Stimulated activated memory B cell treated with anti-CD40 and anti-IgM and Interleukin-4, amounts not matched to agents 10 μg/mL and 1 μg/mL and 100 μg/mL, for 72 hours (primary cell): Measurements from ENCODE around the gene ZBED4.

ENCODE experiments used
- ATAC-seq: fragments of 150-1000 bp; cut with Tn5 transposase; 2 replicates; pipeline ENCODE4 v1.10.0; 2021
- H3K27ac Mint-ChIP-seq: one replicate; pipeline ENCODE4 v1.8.0; 2022; ENCODE audit warnings: mild to moderate bottlenecking, mixed read lengths
- H3K27me3 Mint-ChIP-seq: one replicate; pipeline ENCODE4 v1.8.0; 2022; ENCODE audit warnings: mixed read lengths
- H3K36me3 Mint-ChIP-seq: one replicate; pipeline ENCODE4 v1.8.0; 2022; ENCODE audit warnings: mixed read lengths
- H3K4me1 Mint-ChIP-seq: one replicate; pipeline ENCODE4 v1.8.0; 2022; ENCODE audit warnings: mixed read lengths
- H3K4me3 Mint-ChIP-seq: one replicate; pipeline ENCODE4 v1.8.0; 2022; ENCODE audit warnings: mild to moderate bottlenecking, moderate library complexity, mixed read lengths
- H3K9me3 Mint-ChIP-seq: one replicate; pipeline ENCODE4 v1.8.0; 2022; ENCODE audit warnings: mixed read lengths

Gene ZBED4

DNA sequence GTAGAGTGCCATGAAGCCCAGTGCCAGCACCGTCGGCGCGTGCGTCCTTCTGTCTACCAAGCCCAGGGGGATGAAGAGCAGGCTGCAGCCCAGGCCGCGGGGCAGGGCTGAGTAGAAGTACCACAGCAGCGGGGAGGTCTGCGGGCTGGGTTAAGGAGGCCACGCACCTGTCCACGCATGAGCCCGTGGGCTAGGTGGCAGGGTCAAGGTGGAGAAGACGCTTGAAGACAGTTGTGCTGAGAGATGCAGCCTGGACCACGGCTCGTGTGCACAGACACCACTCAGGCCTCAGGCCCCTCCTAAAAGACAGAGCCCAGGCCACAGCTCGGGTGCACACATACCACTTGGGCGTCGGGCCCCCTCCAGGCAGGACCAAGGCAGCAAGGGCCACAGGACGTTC lies 54.2 kb downstream of the ZBED4 start:
- Mint-ChIP-seq H3K9me3 (no peaks in the 10 kb centered on the region), H3K27ac (no peak overlapping the region), H3K4me3 (no peak overlapping the region), H3K4me1 (peaks cover 15% of the 10 kb centered on the region), H3K36me3 (peaks cover 52% of the 10 kb centered on the region), H3K27me3 (no peaks in the 10 kb centered on the region)
- no peak for ATAC-seq

DNA sequence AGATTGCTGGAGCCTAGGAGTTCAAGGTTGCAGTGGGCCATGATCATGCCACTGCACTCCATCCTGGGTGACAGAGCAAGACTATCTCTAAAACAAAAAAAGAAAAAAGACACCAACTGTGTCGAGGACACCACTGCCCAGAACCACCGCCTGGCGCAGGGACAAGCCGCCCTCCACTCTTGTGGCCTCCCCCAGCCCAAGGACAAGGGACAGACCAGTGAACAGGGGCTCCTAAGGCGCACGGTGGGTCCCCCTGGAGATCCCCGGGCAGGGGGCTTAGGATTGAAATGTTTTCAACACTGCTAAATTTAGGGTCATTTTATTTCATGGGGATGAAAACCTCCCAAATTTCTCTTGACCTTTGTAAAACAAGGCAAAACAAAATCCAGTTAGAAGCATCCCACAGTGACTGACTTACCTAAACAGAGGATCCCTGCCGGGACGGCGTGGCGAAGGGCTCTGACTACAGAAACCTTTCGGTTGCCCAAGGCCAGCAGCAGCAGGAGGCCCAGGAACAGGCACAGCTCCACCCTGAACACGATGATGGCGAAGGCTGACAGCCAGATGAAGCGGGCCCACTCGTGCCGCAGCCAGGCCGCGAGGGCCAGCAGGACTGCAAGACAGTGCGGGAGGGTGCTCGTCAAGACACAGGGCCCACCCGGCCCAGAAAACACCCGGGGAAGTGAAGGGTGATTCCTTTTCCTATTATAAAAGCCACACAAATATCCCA lies 56.0 kb downstream of the ZBED4 start:
- H3K4me3 Mint-ChIP-seq = no peak overlapping the region
- H3K27ac Mint-ChIP-seq = no peak overlapping the region
- peaks cover 54% of the 10 kb centered on the region for H3K36me3 Mint-ChIP-seq
- peaks cover 15% of the 10 kb centered on the region for H3K4me1 Mint-ChIP-seq
- H3K9me3 Mint-ChIP-seq = no peaks in the 10 kb centered on the region
- no peaks in the 10 kb centered on the region for H3K27me3 Mint-ChIP-seq
- no peak for ATAC-seq

DNA sequence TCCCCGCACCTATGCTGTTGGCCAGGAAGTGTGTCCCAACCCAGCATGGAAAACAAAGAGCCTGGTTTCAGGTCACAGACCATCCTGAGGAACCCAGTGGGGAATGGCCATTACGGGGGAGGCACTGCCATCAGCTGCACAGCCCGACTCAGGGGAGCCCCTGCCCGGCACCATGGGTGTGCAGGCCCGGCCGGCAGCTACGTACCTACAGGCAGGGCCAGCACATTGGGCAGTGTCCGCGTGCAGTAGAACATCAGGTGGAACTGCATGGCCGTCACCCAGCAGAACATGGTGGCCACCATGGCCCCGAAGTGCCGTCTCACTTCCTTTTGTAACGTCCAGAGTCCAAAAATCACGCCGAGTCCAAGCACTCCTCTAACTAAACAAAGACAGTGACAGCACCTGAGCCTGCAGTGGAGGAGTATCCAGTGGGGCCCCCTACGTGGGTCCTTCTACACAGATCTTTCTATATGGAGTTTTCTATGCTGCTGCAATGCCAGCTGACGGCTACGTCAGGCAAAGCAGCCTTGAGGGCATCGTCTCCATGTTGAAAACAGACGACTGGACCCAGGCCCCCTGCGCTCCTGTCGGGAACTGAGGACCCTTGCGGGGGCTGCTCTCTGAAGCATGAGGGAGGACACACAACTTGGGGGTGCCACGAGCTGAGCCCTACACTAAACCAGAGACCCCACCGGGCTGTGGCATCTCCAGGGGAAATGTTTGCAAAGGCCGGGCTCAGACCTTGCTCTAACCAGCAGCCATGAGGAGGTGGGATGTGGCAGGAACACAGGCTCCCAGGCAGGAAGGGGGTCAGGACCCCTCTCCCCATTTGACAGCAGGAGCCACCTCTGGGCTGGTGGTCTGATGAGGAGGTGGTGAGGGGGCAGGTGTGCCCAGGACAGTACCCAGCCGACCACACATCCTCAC lies 56.8 kb downstream of the ZBED4 start:
- no peak for ATAC-seq
- H3K4me1 Mint-ChIP-seq = peaks cover 15% of the 10 kb centered on the region
- no peaks in the 10 kb centered on the region for H3K9me3 Mint-ChIP-seq
- peaks cover 49% of the 10 kb centered on the region for H3K36me3 Mint-ChIP-seq
- no peaks in the 10 kb centered on the region for H3K27me3 Mint-ChIP-seq
- H3K27ac Mint-ChIP-seq = no peak overlapping the region
- H3K4me3 Mint-ChIP-seq = no peak overlapping the region

DNA sequence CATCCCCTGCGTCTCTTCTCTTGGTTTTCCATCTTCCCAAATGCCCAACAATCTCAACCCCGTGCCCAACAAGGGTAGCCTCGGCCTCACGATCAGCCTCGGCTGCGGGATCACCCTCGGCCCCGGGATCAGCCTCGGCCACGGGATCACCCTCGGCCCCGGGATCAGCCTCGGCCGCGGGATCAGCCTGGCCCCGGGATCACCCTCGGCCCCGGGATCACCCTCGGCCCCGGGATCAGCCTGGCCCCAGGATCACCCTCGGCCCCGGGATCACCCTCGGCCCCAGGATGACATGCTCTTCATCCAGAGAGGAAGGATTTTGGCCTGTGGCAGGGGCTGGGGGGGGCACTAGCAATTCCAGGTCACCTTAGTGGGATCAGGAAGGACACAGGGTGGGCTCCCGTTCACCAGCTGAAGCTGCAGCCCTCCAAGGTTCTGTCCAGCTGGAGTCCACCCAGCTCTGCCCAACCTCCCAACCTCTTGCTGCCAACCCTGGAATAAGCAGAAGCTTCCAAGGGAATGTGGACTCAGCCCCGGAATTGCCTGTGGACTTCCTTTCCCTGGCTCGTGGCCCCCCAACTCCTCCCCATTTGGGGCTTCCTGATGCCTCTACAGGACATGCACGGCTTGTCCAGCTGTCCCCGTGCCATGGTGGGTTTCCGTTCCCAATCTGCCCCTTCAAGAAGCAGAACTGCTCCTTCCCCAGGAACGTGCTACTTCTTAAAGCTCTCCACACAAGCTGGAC lies 58.4 kb downstream of the ZBED4 start:
- Mint-ChIP-seq H3K36me3 (peaks cover 38% of the 10 kb centered on the region), H3K27ac (no peak overlapping the region), H3K4me3 (no peak overlapping the region), H3K4me1 (peaks cover 22% of the 10 kb centered on the region), H3K27me3 (no peaks in the 10 kb centered on the region), H3K9me3 (no peaks in the 10 kb centered on the region)
- ATAC-seq = no peak

DNA sequence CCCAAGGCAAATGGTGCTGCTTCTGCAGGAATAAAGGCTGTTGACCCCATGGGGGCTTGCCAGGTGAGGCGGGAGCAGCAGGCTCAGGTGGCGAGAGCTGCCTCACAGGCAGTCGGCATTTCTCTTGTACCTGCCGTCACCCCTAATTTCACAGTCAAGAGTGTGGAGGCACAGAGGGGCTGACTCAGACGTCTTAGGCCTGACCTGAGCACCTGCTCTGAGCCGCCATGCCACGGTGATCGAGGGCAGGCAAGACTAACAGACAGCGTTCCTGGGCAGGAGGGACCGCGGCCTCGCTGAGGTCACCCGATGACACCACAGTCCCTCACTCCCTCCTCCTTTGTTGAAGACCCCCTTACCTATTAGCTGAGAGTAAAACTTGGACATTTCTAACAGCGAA lies 59.4 kb downstream of the ZBED4 start:
- Mint-ChIP-seq H3K36me3 (peaks cover 29% of the 10 kb centered on the region), H3K9me3 (no peaks in the 10 kb centered on the region), H3K27ac (no peak overlapping the region), H3K27me3 (no peaks in the 10 kb centered on the region), H3K4me3 (no peak overlapping the region), H3K4me1 (peaks cover 15% of the 10 kb centered on the region)
- no peak for ATAC-seq

DNA sequence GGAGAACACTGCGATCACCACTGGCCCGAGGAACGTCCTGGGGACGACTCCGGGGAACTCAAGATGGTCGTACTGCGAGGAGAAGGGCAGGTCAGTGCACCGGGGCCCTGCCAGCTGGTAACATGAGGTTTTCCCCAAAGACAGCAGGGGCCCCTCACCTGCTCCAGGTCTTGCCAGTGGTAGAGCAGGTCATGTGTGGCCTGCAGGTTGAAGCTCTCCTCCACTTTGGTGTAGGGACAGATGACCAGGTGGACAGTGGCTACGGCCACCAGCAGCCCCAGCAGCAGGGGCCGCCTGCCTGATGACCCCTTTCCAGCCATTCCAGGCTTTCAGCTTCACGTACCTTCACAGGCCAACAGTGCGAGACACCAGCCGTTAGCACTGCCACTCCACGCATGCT lies 59.8 kb downstream of the ZBED4 start:
- H3K36me3 Mint-ChIP-seq = peaks cover 29% of the 10 kb centered on the region
- H3K27me3 Mint-ChIP-seq = no peaks in the 10 kb centered on the region
- no peak overlapping the region for H3K4me3 Mint-ChIP-seq
- H3K27ac Mint-ChIP-seq = no peak overlapping the region
- H3K9me3 Mint-ChIP-seq = no peaks in the 10 kb centered on the region
- peaks cover 15% of the 10 kb centered on the region for H3K4me1 Mint-ChIP-seq
- ATAC-seq = no peak

DNA sequence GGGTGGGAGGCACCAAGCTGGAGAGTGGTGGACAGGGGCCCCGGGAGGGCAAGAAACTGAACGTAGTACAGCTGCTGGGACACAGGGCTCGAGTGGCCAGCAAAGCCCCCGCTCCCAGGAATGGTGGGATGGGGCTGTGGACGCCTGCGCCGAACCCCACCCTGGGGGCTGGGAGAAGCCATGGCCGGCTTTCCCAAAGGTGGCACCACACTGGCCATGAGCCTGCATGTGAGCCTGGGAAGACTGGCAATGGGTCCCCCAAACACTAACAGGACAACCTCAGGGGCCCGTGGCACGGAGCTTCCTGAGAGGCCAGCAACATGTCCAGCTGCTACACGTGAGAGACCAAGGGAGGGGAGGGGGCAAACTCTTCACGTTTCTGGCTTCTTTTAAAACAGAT lies 60.6 kb downstream of the ZBED4 start:
- no peak overlapping the region for H3K4me3 Mint-ChIP-seq
- H3K27me3 Mint-ChIP-seq = no peaks in the 10 kb centered on the region
- H3K27ac Mint-ChIP-seq = no peak overlapping the region
- ATAC-seq = no peak
- H3K4me1 Mint-ChIP-seq = peaks cover 16% of the 10 kb centered on the region
- no peaks in the 10 kb centered on the region for H3K9me3 Mint-ChIP-seq
- H3K36me3 Mint-ChIP-seq = peaks cover 21% of the 10 kb centered on the region

DNA sequence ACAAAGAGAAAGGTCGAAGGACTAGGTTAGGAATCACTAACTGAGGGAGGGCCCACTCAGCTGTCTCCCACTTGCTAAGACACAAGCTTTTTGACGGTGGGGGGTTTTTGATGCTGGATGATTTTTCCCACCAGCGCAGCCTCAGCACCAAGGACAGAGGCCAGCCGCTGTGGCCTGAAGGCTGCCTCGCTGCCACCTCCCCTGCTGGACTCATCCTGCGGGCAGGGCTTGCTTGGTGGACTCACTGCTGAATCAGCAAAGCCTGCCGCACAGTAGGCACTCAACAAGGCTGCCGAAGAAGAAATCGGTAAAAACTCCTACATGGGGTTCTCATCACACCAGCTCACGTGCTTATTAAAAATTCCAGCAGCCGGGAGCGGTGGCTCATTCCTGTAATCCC lies 62.0 kb downstream of the ZBED4 start:
- ATAC-seq = no peak
- Mint-ChIP-seq H3K36me3 (peaks cover 26% of the 10 kb centered on the region), H3K9me3 (no peaks in the 10 kb centered on the region), H3K4me3 (no peak overlapping the region), H3K27ac (no peak overlapping the region), H3K4me1 (peaks cover 28% of the 10 kb centered on the region), H3K27me3 (no peaks in the 10 kb centered on the region)

DNA sequence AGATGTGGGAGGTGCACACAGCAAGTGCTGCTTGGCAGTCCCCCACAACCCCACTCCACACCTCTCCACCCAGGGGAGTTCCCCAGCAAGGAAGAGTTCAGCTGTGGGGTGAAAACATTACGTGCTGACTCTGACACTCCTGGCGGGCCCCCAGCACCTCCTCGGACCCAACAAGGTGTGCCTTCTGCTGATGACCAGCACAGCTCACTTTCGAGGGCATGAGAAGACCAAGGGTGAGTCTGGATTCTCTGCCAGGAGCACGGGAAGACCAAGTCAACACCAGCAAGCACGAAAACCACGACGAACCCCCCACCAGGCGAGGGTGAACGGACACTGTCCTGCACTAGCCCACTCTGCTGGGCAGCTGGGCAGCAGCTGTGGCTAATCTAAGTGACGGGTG lies 63.2 kb downstream of the ZBED4 start:
- Mint-ChIP-seq H3K27me3 (no peaks in the 10 kb centered on the region), H3K9me3 (no peaks in the 10 kb centered on the region), H3K4me3 (peak overlapping the region; percentile 82), H3K36me3 (peaks cover 26% of the 10 kb centered on the region), H3K4me1 (peaks cover 24% of the 10 kb centered on the region), H3K27ac (no peak overlapping the region)
- ATAC-seq = no peak

DNA sequence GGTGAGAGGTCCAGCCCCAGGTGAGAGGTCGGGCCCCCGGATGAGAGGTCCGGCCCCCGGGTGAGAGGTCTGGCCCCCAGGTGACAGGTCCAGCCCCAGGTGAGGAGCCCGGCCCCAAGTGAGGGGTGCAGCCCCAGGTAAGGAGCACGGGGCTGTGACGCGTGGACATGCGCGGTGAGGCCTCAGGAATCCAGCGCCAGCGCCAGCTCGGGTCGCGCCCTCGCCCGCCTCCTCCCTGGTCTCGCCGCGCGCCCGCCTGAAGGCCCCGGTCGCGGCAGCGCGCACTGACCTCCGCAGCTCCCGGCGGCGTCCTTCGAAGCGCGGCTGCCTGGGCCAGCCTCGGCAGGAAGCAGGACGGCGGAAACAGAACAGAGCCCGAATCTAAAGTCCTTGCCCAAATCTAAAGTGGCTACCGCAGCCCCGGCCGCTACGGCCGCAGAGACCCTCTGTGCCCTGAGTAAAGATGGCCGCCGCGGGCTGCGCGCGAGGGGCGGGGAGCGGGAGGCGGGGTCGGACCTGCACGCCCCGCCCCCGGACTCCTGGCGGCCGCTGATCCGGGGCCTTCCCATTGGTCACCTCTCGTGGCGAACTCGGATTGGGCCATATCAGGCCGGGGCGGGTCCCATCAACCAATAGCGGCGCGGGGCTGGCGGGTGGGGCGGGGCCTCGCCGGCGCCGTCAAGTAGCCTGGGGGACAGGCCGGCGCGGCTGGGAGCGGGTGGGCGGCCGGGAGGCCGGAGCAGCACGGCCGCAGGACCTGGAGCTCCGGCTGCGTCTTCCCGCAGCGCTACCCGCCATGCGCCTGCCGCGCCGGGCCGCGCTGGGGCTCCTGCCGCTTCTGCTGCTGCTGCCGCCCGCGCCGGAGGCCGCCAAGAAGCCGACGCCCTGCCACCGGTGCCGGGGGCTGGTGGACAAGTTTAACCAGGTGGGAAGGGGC lies 64.6 kb downstream of the ZBED4 start, which contains the start of the genes ALG12 and CRELD2:
ALG12 (minus strand) TSS at position 465 of the 937 bp plus-strand sequence. CDS start 4,673 bp downstream, outside the sequence.
CRELD2 (plus strand) TSS at position 661 of the 937 bp plus-strand sequence; CDS start at position 797, 136 bp downstream.
- Mint-ChIP-seq H3K27me3 (no peaks in the 10 kb centered on the region), H3K9me3 (no peaks in the 10 kb centered on the region), H3K4me1 (peaks cover 32% of the 10 kb centered on the region), H3K36me3 (peaks cover 23% of the 10 kb centered on the region), H3K27ac (peak within 1 kb of the TSS; percentile 66), H3K4me3 (peak within 1 kb of the TSS; percentile 82)
- peak; percentile 98 for ATAC-seq

DNA sequence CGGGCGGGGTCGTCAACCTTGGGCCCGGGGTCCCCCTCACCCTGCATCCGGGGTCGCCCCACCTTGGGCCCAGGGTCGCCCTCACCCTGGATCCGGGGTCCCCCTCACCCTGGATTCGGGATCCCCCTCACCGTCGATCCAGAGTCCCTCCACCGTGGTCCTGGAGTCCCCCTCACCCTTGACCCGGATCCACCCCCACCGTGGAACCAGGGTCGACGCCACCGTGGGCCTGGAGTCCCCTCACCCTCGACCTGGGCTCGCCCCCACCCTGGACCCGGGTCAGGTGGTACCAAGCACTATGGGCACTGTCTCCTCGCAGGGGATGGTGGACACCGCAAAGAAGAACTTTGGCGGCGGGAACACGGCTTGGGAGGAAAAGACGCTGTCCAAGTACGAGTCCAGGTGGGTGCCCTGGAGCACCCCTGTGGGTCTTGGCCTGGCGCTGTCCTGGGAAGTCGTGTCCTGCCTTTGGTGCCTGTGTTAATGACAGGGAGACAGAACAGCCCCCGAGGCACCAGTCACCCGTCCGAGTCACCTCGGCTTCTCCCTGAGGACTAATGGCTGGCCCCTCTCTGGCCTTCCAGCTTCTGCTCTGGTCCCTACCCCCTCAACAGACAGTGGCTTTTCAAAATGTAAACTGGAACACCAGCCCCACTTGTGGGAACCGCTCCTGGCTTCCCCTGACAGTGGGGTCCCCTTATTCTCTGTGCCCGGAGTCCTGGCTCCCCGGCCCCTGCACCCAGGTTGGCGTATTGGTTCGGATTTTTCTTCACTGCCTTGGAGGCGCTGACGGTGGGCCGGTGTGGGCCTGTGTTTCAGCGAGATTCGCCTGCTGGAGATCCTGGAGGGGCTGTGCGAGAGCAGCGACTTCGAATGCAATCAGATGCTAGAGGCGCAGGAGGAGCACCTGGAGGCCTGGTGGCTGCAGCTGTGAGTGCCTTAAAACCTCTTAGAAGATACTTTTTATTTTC lies 65.6 kb downstream of the ZBED4 start:
- Mint-ChIP-seq H3K4me3 (peak overlapping the region; percentile 69), H3K4me1 (peaks cover 41% of the 10 kb centered on the region), H3K27ac (peak overlapping the region; percentile 19), H3K27me3 (no peaks in the 10 kb centered on the region), H3K36me3 (peaks cover 14% of the 10 kb centered on the region), H3K9me3 (no peaks in the 10 kb centered on the region)
- ATAC-seq = peak; percentile 18

DNA sequence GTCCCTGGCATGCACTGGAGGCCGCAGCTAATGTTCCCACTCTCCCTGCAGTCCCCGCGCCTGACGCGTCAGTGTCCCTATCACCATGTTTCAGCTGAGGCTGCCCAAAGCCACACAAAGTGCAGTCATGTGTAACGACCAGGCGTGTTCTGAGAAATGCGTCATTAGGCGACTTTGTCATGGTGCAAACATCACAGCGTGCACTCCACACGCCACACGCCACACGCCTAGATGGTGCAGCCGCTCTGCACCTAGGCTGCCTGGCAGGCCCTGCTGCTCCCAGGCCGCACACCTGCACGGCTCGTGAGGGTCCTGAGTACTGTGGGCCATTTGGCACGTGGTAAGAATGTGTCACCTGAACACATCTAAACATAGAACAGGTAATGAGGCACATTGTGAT lies 67.2 kb downstream of the ZBED4 start:
- no peak for ATAC-seq
- H3K9me3 Mint-ChIP-seq = no peaks in the 10 kb centered on the region
- H3K4me1 Mint-ChIP-seq = peaks cover 56% of the 10 kb centered on the region
- H3K4me3 Mint-ChIP-seq = no peak overlapping the region
- peaks cover 12% of the 10 kb centered on the region for H3K36me3 Mint-ChIP-seq
- H3K27ac Mint-ChIP-seq = no peak overlapping the region
- no peaks in the 10 kb centered on the region for H3K27me3 Mint-ChIP-seq

DNA sequence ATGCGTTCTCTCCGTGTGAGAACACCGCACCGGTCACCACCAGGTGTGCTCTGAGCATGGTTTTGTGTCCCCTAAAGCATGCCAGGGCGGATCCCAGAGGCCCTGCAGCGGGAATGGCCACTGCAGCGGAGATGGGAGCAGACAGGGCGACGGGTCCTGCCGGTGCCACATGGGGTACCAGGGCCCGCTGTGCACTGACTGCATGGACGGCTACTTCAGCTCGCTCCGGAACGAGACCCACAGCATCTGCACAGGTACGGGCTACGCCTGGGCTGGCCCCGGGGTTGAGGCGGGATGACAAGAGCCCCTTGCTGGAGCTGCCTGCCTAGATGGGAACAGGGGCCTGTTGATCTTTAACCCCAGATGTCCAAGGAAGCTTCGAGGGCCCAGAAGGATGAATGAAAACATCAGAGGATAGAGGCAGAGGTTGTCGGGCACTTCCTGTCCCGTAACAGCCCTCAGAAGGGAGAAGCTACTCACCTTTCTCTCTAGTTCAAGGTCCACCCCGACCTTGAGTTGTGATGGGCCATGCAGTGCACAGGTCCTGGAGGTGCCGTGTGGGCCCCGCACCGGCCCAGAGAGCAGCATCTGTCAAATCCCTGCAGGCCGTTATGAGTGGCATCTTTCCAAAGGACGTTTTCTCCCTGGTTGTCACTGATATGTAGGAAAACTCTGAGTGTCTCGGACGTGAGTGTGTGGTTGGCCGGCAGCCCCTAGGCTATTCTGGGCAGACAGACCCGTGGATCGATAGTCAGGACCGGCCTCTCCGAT lies 68.0 kb downstream of the ZBED4 start:
- Mint-ChIP-seq H3K4me1 (peaks cover 57% of the 10 kb centered on the region), H3K27ac (no peak overlapping the region), H3K9me3 (no peaks in the 10 kb centered on the region), H3K36me3 (peaks cover 12% of the 10 kb centered on the region), H3K27me3 (no peaks in the 10 kb centered on the region), H3K4me3 (no peak overlapping the region)
- no peak for ATAC-seq
